ENCODE measurements around the gene MACROD2. TPM values are rescaled to one million over a fixed set of nuclear protein-coding genes. Genes with fewer than 3 reads are reported as not detected.

MACROD2 gene
- total RNA-seq, 1 experiment from 2014 or later: 1.6 TPM

GRCh38 chr20:15575255-15575654, 1579.9 kb downstream of the MACROD2 start:
- no peak for TF ChIP-seq CTCF (conservative IDR thresholded peaks at IDR 0.05)
- H4K5ac ChIP-seq (ENCODE audit: insufficient read length, low read depth, low read length): no peak overlapping the region
- no peak overlapping the region for H2BK5ac ChIP-seq (ENCODE audit: insufficient read length, low read length)
- Mint-ChIP-seq H3K36me3 (ENCODE audit: insufficient read depth in 1 of 3, low read depth in 3 of 3) (no peaks in the 10 kb centered on the region), H3K4me3 (no peak overlapping the region), H3K27me3 (ENCODE audit: low read depth) (no peaks in the 10 kb centered on the region), H3K9me3 (no peaks in the 10 kb centered on the region), H3K27ac (no peak overlapping the region), H3K4me1 (peaks cover 15 to 16% of the 10 kb centered on the region in 2 experiments)
- no peak overlapping the region for H2BK20ac ChIP-seq (ENCODE audit: low read depth, low read length, poor library complexity, severe bottlenecking)
- no peak overlapping the region for H3K4ac ChIP-seq (ENCODE audit: low read depth, low read length)
- H3K18ac ChIP-seq (ENCODE audit: insufficient read length, low read depth, low read length): no peak overlapping the region
- no peak overlapping the region for H3K14ac ChIP-seq (ENCODE audit: insufficient read depth, low read length)
- no peak overlapping the region for H4K91ac ChIP-seq (ENCODE audit: insufficient read length, low read depth, low read length)
- no peak overlapping the region for H3K9ac ChIP-seq (ENCODE audit: extremely low read depth, insufficient read length, low read length)
- no peak overlapping the region for H3T11ph ChIP-seq (ENCODE audit: low read length)
- no peaks in the 10 kb centered on the region for H3K23me2 ChIP-seq (ENCODE audit: insufficient read length, low read depth, low read length, poor library complexity, severe bottlenecking)
- no peak overlapping the region for H2BK15ac ChIP-seq (ENCODE audit: low read depth, low read length)
- no peaks in the 10 kb centered on the region for H3K27me3 ChIP-seq (ENCODE audit: insufficient read depth, low read length)
- H4K20me1 ChIP-seq (ENCODE audit: control insufficient read depth, insufficient read depth, insufficient read length): no peaks in the 10 kb centered on the region
- no peak overlapping the region for H2BK12ac ChIP-seq (ENCODE audit: insufficient read length, low read depth, low read length)
- H3K9me3 ChIP-seq (ENCODE audit: control insufficient read depth, low read depth, low read length): no peaks in the 10 kb centered on the region
- no peaks in the 10 kb centered on the region for H3K79me1 ChIP-seq (ENCODE audit: insufficient read depth, low read depth, low read length, poor library complexity, severe bottlenecking)
- peaks cover 2% of the 10 kb centered on the region for H3K4me1 ChIP-seq (ENCODE audit: insufficient read depth, low read length)
- no peak overlapping the region for H2BK120ac ChIP-seq (ENCODE audit: low read depth, low read length, poor library complexity, severe bottlenecking)
- no peak overlapping the region for H4K8ac ChIP-seq (replicated peaks; ENCODE audit: insufficient read length, low read depth, low read length)
- H3K23ac ChIP-seq (ENCODE audit: insufficient read length, low read depth, low read length): no peak overlapping the region
- no peak overlapping the region for H3K4me2 ChIP-seq (ENCODE audit: insufficient read depth, insufficient read length, low read length)
- no peak for DNase-seq
- no peak overlapping the region for H3K27ac ChIP-seq (ENCODE audit: insufficient read length, low read depth, low read length)
- H2AK5ac ChIP-seq (ENCODE audit: insufficient read length, low read length): no peak overlapping the region
- no CpG with 5 or more reads among the region's 1 CpG for WGBS (ENCODE audit: extremely low coverage, insufficient read length, low lambda C conversion rate)
- H2AFZ ChIP-seq (ENCODE audit: low read length): no peak overlapping the region
- no peak overlapping the region for H3K56ac ChIP-seq (ENCODE audit: insufficient read length, low read depth, low read length)
- H3K79me2 ChIP-seq (ENCODE audit: insufficient read depth, low read length): no peaks in the 10 kb centered on the region

Measured in H9 (cell line).